OCI-LY3 (cell line): ENCODE measurements around the gene SLC22A5.
A peak's percentile ranks its signal among the peaks of the same experiment; 100 is the strongest.

ENCODE experiments used
- H2AFZ ChIP-seq: fragments of 200-600, 300-600 bp; shearing (Covaris generic); 2 replicates; pipeline ENCODE4 v1.6.0; 2014; ENCODE audit warnings: antibody characterized with exemption, low read depth, low read length
- H3K27ac ChIP-seq: fragments of 200-600, 300-600 bp; sonication (generic); 2 replicates; pipeline ENCODE4 v1.5.1; 2014; ENCODE audit warnings: mild to moderate bottlenecking, low read length, moderate library complexity, mixed read lengths
- H3K27me3 ChIP-seq: fragments of 200-600, 300-600 bp; sonication (generic); 2 replicates; pipeline ENCODE4 v1.6.1; 2014; ENCODE audit warnings: low read depth, low read length, mixed read lengths
- H3K36me3 ChIP-seq: fragments of 200-600, 300-600 bp; sonication (generic); replicated peaks from 2 replicates; pipeline ENCODE3; 2014; ENCODE audit warnings: low read depth, low read length, mixed read lengths
- H3K4me1 ChIP-seq: fragments of 300-600, 200-600 bp; sonication (generic); 2 replicates; pipeline ENCODE4 v1.6.1; 2014; ENCODE audit warnings: low read length, mixed read lengths
- H3K4me2 ChIP-seq: fragments of 200-600, 300-600 bp; sonication (generic); 2 replicates; pipeline ENCODE4 v1.6.1; 2014; ENCODE audit warnings: low read length, mixed read lengths
- H3K4me3 ChIP-seq: fragments of 300-600, 200-600 bp; sonication (generic); 2 replicates; pipeline ENCODE4 v1.5.1; 2014; ENCODE audit warnings: antibody characterized with exemption, mild to moderate bottlenecking, low read length, moderate library complexity
- H3K79me2 ChIP-seq: fragments of 300-600, 200-600 bp; shearing (Covaris generic); 2 replicates; pipeline ENCODE4 v1.6.1; 2014; ENCODE audit warnings: mild to moderate bottlenecking, low read length, mixed read lengths
- H3K9ac ChIP-seq: fragments of 300-600, 200-600 bp; shearing (Covaris generic); 2 replicates; pipeline ENCODE4 v1.6.0; 2014; ENCODE audit warnings: mild to moderate bottlenecking, low read length, moderate library complexity
- H3K9me3 ChIP-seq: fragments of 200-600, 300-600 bp; shearing (Covaris generic); 2 replicates; pipeline ENCODE4 v1.6.1; 2014; ENCODE audit warnings: low read length, mixed read lengths; ENCODE audit not compliant: insufficient read depth
- H4K20me1 ChIP-seq: fragments of 200-600, 300-600 bp; sonication (generic); 2 replicates; pipeline ENCODE4 v1.6.1; 2016; ENCODE audit warnings: low read length, mixed read lengths; ENCODE audit not compliant: insufficient read depth
- EZH2phosphoT487 ChIP-seq: fragments of 200-600 bp; shearing (Covaris generic); IDR thresholded peaks from 2 replicates; pipeline ENCODE4 v1.6.1; 2018; ENCODE audit warnings: antibody characterized with exemption, mixed run types, low read depth
- TF ChIP-seq, protein P1 (sequence below): fragments of 200-600, 300-600 bp; sonication (generic); IDR thresholded peaks from 2 replicates; pipeline ENCODE4 v1.5.1; 2014; ENCODE audit warnings: antibody characterized with exemption, low read length, low read depth

SLC22A5 gene

DNA sequence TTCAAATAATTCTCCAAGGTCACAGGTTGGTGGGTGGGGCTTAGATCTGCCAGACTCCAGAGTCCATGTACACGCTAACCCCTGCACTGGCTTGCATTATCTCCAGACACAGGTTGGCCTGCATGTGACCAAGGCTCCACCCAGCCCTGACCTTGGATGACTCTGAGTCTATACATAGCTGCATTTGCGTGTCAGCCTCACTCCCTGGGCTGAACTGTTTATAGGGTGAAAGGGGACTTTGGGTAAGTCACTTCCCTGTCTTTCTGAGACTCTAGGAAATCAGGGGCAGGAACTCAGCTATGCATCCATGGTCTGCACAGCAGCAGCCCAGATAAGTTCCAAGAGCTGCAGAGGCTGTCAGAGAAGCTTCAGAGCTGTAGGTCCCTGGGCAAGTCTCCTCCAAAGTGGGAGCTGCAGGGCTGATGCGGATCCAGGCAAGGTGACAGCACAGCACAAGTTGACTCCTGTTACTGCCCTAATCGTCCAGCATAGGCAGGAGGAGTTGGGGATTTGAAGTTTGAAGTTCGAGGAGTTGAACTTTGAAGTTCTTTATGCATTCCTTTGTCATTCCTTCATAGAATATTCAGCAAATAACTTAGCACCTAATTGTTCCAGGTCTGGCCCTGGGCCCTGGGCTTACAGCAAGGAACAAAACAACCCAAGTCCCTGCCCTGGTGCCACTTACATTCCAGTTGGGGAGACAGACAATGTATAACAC, 53.4 kb downstream of the SLC22A5 start:
- Histone ChIP-seq H3K4me1 (peaks cover 84% of the 10 kb centered on the region), H3K4me3 (no peak overlapping the region), H3K36me3 (no peaks in the 10 kb centered on the region), H3K27ac (no peak overlapping the region), H3K9me3 (no peaks in the 10 kb centered on the region), H4K20me1 (no peaks in the 10 kb centered on the region), H3K27me3 (no peaks in the 10 kb centered on the region), H3K79me2 (no peaks in the 10 kb centered on the region), H3K4me2 (peak overlapping the region; percentile 18; the same call in 1 of the 2 replicates), H3K9ac (no peak overlapping the region), H2AFZ (no peak overlapping the region)
- no peak for TF ChIP-seq EZH2phosphoT487
- TF ChIP-seq, protein P1, sequence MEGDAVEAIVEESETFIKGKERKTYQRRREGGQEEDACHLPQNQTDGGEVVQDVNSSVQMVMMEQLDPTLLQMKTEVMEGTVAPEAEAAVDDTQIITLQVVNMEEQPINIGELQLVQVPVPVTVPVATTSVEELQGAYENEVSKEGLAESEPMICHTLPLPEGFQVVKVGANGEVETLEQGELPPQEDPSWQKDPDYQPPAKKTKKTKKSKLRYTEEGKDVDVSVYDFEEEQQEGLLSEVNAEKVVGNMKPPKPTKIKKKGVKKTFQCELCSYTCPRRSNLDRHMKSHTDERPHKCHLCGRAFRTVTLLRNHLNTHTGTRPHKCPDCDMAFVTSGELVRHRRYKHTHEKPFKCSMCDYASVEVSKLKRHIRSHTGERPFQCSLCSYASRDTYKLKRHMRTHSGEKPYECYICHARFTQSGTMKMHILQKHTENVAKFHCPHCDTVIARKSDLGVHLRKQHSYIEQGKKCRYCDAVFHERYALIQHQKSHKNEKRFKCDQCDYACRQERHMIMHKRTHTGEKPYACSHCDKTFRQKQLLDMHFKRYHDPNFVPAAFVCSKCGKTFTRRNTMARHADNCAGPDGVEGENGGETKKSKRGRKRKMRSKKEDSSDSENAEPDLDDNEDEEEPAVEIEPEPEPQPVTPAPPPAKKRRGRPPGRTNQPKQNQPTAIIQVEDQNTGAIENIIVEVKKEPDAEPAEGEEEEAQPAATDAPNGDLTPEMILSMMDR, result no peak

DNA sequence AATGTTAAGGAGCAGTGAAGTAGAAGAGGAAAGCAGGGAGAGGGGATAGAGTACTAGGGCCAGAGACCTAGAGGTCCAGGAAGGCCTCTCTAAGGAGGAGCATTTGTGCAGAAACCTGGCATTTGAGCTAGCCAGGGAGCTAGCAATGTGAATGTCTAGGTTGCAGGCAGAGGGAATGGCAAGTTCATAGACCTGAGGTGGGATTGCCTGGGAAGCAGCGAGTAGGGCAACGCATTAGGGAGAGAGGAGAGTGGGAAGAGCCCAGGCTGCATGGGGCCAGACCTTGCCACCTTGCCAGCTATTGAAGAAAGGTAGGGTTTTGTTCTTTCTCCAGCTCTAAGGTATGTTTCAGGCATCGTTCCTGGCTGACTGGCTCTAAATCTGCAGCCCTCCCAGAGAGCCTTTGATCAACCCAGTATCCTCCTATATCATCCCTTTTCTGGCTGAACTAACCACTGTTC, 54.0 kb downstream of the SLC22A5 start:
- no peaks in the 10 kb centered on the region for H3K79me2 ChIP-seq
- no peak overlapping the region for H3K4me3 ChIP-seq
- H3K9ac ChIP-seq, result no peak overlapping the region
- no peaks in the 10 kb centered on the region for H3K36me3 ChIP-seq
- H3K4me2 ChIP-seq, result no peak overlapping the region
- peaks cover 90% of the 10 kb centered on the region for H3K4me1 ChIP-seq
- H3K27me3 ChIP-seq, result no peaks in the 10 kb centered on the region
- TF ChIP-seq, protein P1, result no peak
- TF ChIP-seq EZH2phosphoT487, result no peak
- no peak overlapping the region for H3K27ac ChIP-seq
- no peaks in the 10 kb centered on the region for H4K20me1 ChIP-seq
- no peak overlapping the region for H2AFZ ChIP-seq
- H3K9me3 ChIP-seq, result no peaks in the 10 kb centered on the region

DNA sequence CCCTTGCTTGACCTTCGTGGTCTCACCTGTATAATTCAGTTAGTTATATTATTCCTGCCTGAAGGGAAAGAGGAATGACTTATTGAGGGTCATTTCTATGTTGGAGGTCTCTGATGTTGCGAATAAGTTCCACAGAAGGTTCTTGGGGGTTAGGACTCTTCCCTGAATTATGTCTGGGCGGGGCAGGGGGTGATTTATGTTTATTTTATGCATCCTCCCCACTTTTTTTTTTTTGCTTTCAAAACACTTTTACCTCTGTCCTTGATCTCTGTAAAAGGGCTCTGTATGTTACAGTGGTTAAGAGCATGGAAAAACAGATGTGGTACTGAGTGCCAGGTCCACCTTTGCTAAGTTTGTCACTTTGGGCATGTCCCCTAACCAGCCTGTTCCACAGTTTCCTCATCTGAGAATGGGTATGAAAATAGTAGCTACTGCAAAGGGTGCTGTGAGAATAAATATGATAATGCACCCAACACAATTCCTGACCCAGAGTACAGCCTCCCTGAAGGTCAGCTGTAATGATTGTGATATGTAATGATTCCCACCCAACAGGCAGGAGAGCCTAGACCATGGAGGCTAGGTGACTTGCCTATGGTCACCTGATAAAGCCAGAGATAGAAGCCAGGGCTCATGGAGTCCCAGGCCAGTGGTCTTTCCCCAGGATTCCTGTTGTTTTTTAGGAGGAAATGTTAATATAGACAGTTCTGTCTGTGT, 54.8 kb downstream of the SLC22A5 start:
- Histone ChIP-seq H3K36me3 (no peaks in the 10 kb centered on the region), H3K9me3 (no peaks in the 10 kb centered on the region), H3K27ac (no peak overlapping the region), H2AFZ (no peak overlapping the region), H3K27me3 (no peaks in the 10 kb centered on the region), H3K4me2 (peak overlapping the region; percentile 7; the same call in 1 of the 2 replicates), H3K4me3 (no peak overlapping the region), H3K9ac (no peak overlapping the region), H3K4me1 (peaks cover 89% of the 10 kb centered on the region), H3K79me2 (no peaks in the 10 kb centered on the region), H4K20me1 (no peaks in the 10 kb centered on the region)
- no peak for TF ChIP-seq EZH2phosphoT487
- TF ChIP-seq, protein P1, result no peak
